22Rv1 (cell line): Measurements from ENCODE around the gene CASP7.

Experiments
- H3K27ac ChIP-seq: fragments of 450-650 bp; 2 replicates; pipeline ENCODE4 v1.5.1; 2017
- ZFX ChIP-seq: fragments of 450-650 bp; IDR thresholded peaks from 2 replicates; pipeline ENCODE4 v1.6.1; 2017; ENCODE audit warnings: antibody characterized with exemption, borderline replicate concordance
- TF ChIP-seq, protein P1 (sequence below): fragments of 450-650 bp; IDR thresholded peaks from 2 replicates; pipeline ENCODE4 v1.5.1; 2017; ENCODE audit warnings: mild to moderate bottlenecking

Gene CASP7

DNA sequence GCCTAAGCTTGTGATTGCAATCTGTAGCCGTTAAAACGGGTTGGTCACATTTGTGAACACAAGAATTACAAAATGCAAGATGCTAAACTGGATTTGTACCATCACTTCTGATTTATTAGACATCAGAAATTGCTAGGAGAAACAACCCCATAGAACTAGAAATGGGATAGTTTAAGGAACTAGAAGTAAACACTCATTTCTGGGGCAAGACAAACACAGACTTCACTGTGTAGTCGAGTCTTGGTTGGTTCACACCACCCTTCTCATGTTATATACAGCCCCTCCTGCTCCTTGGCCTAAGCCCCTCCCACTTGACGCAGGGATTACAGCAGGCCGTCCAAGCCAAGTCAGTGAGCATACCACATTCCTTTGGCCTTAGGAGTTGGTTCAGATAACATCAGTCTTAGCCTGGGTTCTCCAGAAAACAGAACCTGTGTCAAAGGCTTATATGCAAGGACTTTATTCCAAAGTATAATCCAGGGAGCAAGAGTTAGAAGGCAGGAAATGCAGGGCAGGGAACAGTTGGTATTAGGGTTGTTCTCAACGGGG is 13.8 kb upstream of the CASP7 start:
- no peak overlapping the region for H3K27ac ChIP-seq
- TF ChIP-seq ZFX = no peak
- TF ChIP-seq, protein P1, sequence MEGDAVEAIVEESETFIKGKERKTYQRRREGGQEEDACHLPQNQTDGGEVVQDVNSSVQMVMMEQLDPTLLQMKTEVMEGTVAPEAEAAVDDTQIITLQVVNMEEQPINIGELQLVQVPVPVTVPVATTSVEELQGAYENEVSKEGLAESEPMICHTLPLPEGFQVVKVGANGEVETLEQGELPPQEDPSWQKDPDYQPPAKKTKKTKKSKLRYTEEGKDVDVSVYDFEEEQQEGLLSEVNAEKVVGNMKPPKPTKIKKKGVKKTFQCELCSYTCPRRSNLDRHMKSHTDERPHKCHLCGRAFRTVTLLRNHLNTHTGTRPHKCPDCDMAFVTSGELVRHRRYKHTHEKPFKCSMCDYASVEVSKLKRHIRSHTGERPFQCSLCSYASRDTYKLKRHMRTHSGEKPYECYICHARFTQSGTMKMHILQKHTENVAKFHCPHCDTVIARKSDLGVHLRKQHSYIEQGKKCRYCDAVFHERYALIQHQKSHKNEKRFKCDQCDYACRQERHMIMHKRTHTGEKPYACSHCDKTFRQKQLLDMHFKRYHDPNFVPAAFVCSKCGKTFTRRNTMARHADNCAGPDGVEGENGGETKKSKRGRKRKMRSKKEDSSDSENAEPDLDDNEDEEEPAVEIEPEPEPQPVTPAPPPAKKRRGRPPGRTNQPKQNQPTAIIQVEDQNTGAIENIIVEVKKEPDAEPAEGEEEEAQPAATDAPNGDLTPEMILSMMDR = no peak

DNA sequence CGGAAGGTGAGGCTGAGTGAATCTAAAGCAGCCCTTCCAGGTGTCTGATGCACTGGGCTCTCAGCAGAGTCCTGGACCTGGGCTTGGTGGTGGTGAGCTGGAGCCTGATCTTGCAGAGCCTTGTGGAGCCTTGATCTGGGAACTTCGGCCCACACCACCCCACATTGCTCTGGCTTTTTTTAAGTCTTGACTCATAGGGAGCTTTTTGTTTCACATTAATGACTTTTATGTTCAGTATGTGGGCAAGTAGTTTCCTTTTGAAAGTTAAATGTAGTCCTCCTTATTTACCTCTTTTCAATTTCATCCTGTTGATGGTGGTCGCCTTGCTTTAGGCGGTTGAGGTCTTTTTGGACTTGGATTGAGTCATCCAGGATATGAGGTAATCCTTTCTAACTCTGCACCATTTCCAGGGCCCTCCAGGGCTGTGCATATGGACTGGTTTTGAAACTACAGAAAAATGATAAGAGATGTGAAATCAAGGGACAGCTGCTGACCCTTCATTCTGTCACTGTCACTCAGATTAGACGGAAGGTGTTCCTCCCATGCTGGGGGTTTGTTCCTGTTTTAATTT is 12.9 kb upstream of the CASP7 start:
- H3K27ac ChIP-seq = no peak overlapping the region
- TF ChIP-seq ZFX = no peak
- TF ChIP-seq, protein P1 = no peak

DNA sequence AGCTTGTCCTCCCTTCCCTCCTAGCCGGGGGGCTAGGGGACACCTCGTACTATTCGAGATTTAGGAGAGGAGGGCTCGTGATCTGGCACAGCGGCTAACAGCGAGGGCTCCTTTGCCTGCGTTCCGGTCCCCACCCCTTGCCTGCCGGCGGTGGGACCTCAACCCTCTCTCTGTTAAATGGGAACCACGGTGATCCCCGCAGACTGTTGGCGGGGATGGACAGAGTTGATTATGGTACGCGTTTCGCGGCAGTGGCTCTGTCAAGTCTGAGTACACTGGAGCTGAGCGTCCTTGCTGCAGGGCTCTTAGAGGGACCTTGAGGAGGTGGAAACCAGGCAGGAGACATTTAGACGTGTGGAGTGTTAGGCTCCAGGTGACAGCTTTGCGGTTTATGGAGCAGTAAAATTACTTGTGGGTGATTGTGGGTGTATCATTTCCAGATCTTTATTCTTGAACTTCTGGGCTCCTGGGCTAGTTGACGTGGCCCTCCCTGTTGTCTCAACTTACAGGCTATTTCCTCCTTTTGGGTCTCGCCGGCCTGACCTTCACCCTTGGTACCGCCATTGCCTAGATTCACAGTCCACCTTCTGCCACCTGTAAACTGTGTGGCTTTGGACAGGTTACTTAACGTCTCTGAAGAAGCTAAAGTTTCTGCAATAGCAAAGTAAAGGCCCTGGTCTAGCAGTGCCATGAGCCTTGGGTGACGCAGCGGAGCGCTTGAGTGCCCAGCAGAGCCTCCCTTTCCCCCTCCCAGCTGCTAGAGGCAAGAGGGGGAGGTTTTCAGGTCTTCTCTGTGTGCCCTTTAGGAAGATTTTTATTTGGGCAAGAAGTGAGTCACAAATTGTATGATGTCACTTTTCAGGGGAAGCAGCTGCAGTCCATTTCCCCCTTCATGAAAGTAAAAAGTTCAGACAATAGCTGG is 739 bp downstream of the CASP7 start:
- H3K27ac ChIP-seq = peak overlapping the region; percentile 73
- TF ChIP-seq, protein P1 = no peak
- TF ChIP-seq ZFX = no peak

DNA sequence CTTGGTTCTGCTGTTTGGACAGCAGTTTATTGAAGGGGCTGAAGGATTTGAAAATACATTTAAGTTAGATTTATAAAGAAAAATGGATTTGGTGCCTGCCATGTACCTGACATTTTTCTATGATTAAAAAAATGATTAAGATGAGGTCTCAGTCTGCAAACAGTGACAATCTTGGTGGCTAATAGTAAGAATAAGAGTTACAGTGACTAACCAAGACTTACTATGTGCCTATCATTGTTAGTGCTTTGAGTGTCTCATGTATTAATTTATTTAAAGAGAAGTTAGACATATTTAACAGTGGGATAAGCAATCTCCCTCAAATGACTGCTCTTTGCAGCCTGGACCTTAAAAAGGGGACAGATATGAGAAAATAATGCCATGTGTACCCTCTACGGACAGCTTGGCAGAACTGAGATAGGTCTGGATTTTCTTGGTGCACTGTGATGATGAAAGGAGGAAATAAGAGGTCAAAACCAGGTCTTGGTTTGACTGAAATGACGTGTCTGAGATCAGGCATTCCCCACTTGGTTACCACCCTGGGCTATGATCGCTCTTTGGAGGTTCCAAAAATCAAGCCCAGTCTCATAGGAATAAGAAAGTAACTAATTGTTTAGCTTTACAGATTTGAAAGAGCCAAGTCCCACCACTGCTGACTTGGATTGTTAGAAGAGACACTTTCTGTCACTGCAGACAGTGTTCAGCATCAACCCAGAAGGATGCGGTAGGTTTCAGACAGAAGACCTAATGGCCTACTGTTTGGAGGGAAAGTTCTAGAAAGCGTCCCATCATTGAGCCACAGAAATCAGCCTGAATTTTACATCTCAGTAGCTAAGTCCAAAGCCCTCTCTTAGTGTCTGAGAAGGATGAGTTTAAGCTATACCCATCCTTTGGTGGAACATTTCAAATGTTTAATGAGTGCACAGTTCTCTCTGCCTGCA is 2.1 kb downstream of the CASP7 start:
- no peak for TF ChIP-seq ZFX
- TF ChIP-seq, protein P1 = no peak
- H3K27ac ChIP-seq = no peak overlapping the region

DNA sequence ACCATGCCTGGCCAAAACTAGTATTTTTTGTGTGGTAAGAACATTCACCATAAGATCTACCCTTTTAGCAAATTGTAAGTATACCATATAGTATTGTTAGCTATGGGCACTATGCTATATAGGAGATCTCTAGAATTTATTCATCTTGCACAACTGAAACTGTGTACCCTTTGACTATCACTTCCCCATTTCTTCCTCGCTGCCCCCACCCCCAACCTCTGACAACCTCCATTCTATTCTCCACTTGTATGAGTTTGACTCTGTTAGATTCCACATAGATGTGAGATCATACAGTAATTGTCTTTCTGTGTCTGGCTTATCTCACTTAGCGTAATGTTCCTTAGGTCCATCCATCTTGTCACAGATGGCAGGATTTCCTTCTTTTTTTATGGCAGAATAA is 3.6 kb downstream of the CASP7 start:
- H3K27ac ChIP-seq = no peak overlapping the region
- no peak for TF ChIP-seq ZFX
- TF ChIP-seq, protein P1 = no peak

DNA sequence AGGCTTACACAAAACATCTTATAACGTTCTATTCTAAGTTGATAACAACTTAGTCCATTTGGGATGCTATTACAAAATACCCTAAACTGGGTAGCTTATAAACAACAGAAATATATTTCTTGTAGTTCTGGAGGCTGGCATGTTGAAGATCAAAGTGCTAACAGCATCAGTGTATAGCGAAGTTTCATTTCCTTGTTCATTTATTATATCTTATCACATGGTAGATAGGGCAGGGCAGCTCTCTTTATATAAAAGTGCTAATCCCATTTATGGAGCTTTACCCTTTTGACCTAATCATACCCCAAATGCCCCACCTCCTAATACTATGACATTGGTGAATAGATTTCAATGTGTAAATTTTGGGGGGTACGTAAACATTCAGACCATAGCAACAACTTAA is 6.3 kb downstream of the CASP7 start:
- TF ChIP-seq, protein P1 = no peak
- TF ChIP-seq ZFX = no peak
- no peak overlapping the region for H3K27ac ChIP-seq
